ENCODE measurements around the gene ALS2.
"Not testable (repeated sequence)": the region's sequence is repeated elsewhere in the genome, so short reads cannot be mapped to it uniquely, and the experiment has no call there.

The ALS2 gene

GRCh38 chr2:201769666-201770373, 10.9 kb downstream of the ALS2 start:
- Histone ChIP-seq H3K27me3 (ENCODE audit: control insufficient read depth, insufficient read depth, low read length) (no peaks in the 10 kb centered on the region), H3K9ac (ENCODE audit: low read depth, low read length) (no peak overlapping the region), H3K4me1 (ENCODE audit: control insufficient read depth, insufficient read depth, low read length) (peaks cover 12% of the 10 kb centered on the region), H3K9me3 (replicated peaks; ENCODE audit: low read length) (no peaks in the 10 kb centered on the region), H3K4me3 (ENCODE audit: low read length) (no peak overlapping the region), H3K36me3 (ENCODE audit: insufficient read depth, low read length) (peaks cover 8% of the 10 kb centered on the region), H3K4me2 (ENCODE audit: low read length) (no peak overlapping the region)

- no peak overlapping the region for H3K4me3 ChIP-seq (ENCODE audit: low read length)
- peaks cover 7% of the 10 kb centered on the region for H3K4me1 ChIP-seq (ENCODE audit: control insufficient read depth, insufficient read depth, low read length)
- H3K9ac ChIP-seq (ENCODE audit: low read depth, low read length) = no peak overlapping the region
- no peaks in the 10 kb centered on the region for H3K9me3 ChIP-seq (replicated peaks; ENCODE audit: low read length)
- H3K4me2 ChIP-seq (ENCODE audit: low read length) = peak overlapping the region; percentile 2
- H3K36me3 ChIP-seq (ENCODE audit: insufficient read depth, low read length) = peaks cover 10% of the 10 kb centered on the region
- H3K27me3 ChIP-seq (ENCODE audit: control insufficient read depth, insufficient read depth, low read length) = no peaks in the 10 kb centered on the region
Measured at GRCh38 chr2:201768918-201769317, 11.8 kb downstream of the ALS2 start.

GRCh38 chr2:201765799-201766198, 14.9 kb downstream of the ALS2 start:
- Histone ChIP-seq H3K4me1 (ENCODE audit: control insufficient read depth, insufficient read depth, low read length) (peaks cover 7% of the 10 kb centered on the region), H3K36me3 (ENCODE audit: insufficient read depth, low read length) (peaks cover 27% of the 10 kb centered on the region), H3K9me3 (replicated peaks; ENCODE audit: low read length) (no peaks in the 10 kb centered on the region), H3K4me2 (ENCODE audit: low read length) (no peak overlapping the region), H3K4me3 (ENCODE audit: low read length) (no peak overlapping the region), H3K27me3 (ENCODE audit: control insufficient read depth, insufficient read depth, low read length) (no peaks in the 10 kb centered on the region), H3K9ac (ENCODE audit: low read depth, low read length) (no peak overlapping the region)

- not testable (repeated sequence) for H3K27me3 ChIP-seq (ENCODE audit: control insufficient read depth, insufficient read depth, low read length); H3K4me2 ChIP-seq (ENCODE audit: low read length); H3K4me3 ChIP-seq (ENCODE audit: low read length); H3K4me1 ChIP-seq (ENCODE audit: control insufficient read depth, insufficient read depth, low read length); H3K9ac ChIP-seq (ENCODE audit: low read depth, low read length); H3K9me3 ChIP-seq (replicated peaks; ENCODE audit: low read length)
- H3K36me3 ChIP-seq (ENCODE audit: insufficient read depth, low read length) = peaks cover 35% of the 10 kb centered on the region
Measured at GRCh38 chr2:201764469-201764868, 16.3 kb downstream of the ALS2 start.

GRCh38 chr2:201761101-201761500, 19.6 kb downstream of the ALS2 start:
- no peak overlapping the region for H3K4me3 ChIP-seq (ENCODE audit: low read length)
- H3K9ac ChIP-seq (ENCODE audit: low read depth, low read length) = no peak overlapping the region

GRCh38 chr2:201759567-201759966, 21.2 kb downstream of the ALS2 start:
- Histone ChIP-seq H3K4me3 (ENCODE audit: low read length) (no peak overlapping the region), H3K27me3 (ENCODE audit: control insufficient read depth, insufficient read depth, low read length) (no peaks in the 10 kb centered on the region), H3K9ac (ENCODE audit: low read depth, low read length) (no peak overlapping the region), H3K4me1 (ENCODE audit: control insufficient read depth, insufficient read depth, low read length) (no peaks in the 10 kb centered on the region), H3K36me3 (ENCODE audit: insufficient read depth, low read length) (peaks cover 38% of the 10 kb centered on the region), H3K9me3 (replicated peaks; ENCODE audit: low read length) (no peaks in the 10 kb centered on the region), H3K4me2 (ENCODE audit: low read length) (no peak overlapping the region)

More at GRCh38 chr2:201761101-201761500, 19.6 kb downstream of the ALS2 start:
- Histone ChIP-seq H3K27me3 (ENCODE audit: control insufficient read depth, insufficient read depth, low read length) (no peaks in the 10 kb centered on the region), H3K4me2 (ENCODE audit: low read length) (no peak overlapping the region), H3K4me1 (ENCODE audit: control insufficient read depth, insufficient read depth, low read length) (no peaks in the 10 kb centered on the region), H3K9me3 (replicated peaks; ENCODE audit: low read length) (no peaks in the 10 kb centered on the region), H3K36me3 (ENCODE audit: insufficient read depth, low read length) (peaks cover 48% of the 10 kb centered on the region)

GRCh38 chr2:201758873-201759272, 21.9 kb downstream of the ALS2 start:
- Histone ChIP-seq H3K36me3 (ENCODE audit: insufficient read depth, low read length) (peaks cover 37% of the 10 kb centered on the region), H3K27me3 (ENCODE audit: control insufficient read depth, insufficient read depth, low read length) (no peaks in the 10 kb centered on the region), H3K4me1 (ENCODE audit: control insufficient read depth, insufficient read depth, low read length) (no peaks in the 10 kb centered on the region), H3K4me2 (ENCODE audit: low read length) (no peak overlapping the region), H3K4me3 (ENCODE audit: low read length) (no peak overlapping the region), H3K9ac (ENCODE audit: low read depth, low read length) (no peak overlapping the region), H3K9me3 (replicated peaks; ENCODE audit: low read length) (no peaks in the 10 kb centered on the region)

- Histone ChIP-seq H3K4me2 (ENCODE audit: low read length) (no peak overlapping the region), H3K4me3 (ENCODE audit: low read length) (no peak overlapping the region), H3K9me3 (replicated peaks; ENCODE audit: low read length) (no peaks in the 10 kb centered on the region), H3K27me3 (ENCODE audit: control insufficient read depth, insufficient read depth, low read length) (no peaks in the 10 kb centered on the region), H3K36me3 (ENCODE audit: insufficient read depth, low read length) (peaks cover 37% of the 10 kb centered on the region), H3K4me1 (ENCODE audit: control insufficient read depth, insufficient read depth, low read length) (no peaks in the 10 kb centered on the region), H3K9ac (ENCODE audit: low read depth, low read length) (no peak overlapping the region)
Measured at GRCh38 chr2:201758234-201758633, 22.5 kb downstream of the ALS2 start.

- Histone ChIP-seq H3K4me3 (ENCODE audit: low read length) (no peak overlapping the region), H3K4me1 (ENCODE audit: control insufficient read depth, insufficient read depth, low read length) (no peaks in the 10 kb centered on the region), H3K4me2 (ENCODE audit: low read length) (no peak overlapping the region), H3K27me3 (ENCODE audit: control insufficient read depth, insufficient read depth, low read length) (no peaks in the 10 kb centered on the region), H3K9ac (ENCODE audit: low read depth, low read length) (no peak overlapping the region), H3K36me3 (ENCODE audit: insufficient read depth, low read length) (peaks cover 26% of the 10 kb centered on the region), H3K9me3 (replicated peaks; ENCODE audit: low read length) (no peaks in the 10 kb centered on the region)
Measured at GRCh38 chr2:201754717-201755415, 25.9 kb downstream of the ALS2 start.

GRCh38 chr2:201751566-201751965, 29.2 kb downstream of the ALS2 start:
- H3K36me3 ChIP-seq (ENCODE audit: insufficient read depth, low read length) = peaks cover 36% of the 10 kb centered on the region

GRCh38 chr2:201746551-201746950, 34.2 kb downstream of the ALS2 start:
- no peaks in the 10 kb centered on the region for H3K4me1 ChIP-seq (ENCODE audit: control insufficient read depth, insufficient read depth, low read length)
- H3K4me2 ChIP-seq (ENCODE audit: low read length) = no peak overlapping the region
- peaks cover 49% of the 10 kb centered on the region for H3K36me3 ChIP-seq (ENCODE audit: insufficient read depth, low read length)
- H3K27me3 ChIP-seq (ENCODE audit: control insufficient read depth, insufficient read depth, low read length) = no peaks in the 10 kb centered on the region
- no peak overlapping the region for H3K4me3 ChIP-seq (ENCODE audit: low read length)
- no peak overlapping the region for H3K9ac ChIP-seq (ENCODE audit: low read depth, low read length)
- no peaks in the 10 kb centered on the region for H3K9me3 ChIP-seq (replicated peaks; ENCODE audit: low read length)

More at GRCh38 chr2:201751566-201751965, 29.2 kb downstream of the ALS2 start:
- no peaks in the 10 kb centered on the region for H3K4me1 ChIP-seq (ENCODE audit: control insufficient read depth, insufficient read depth, low read length)
- no peak overlapping the region for H3K4me2 ChIP-seq (ENCODE audit: low read length)
- no peak overlapping the region for H3K9ac ChIP-seq (ENCODE audit: low read depth, low read length)
- no peaks in the 10 kb centered on the region for H3K27me3 ChIP-seq (ENCODE audit: control insufficient read depth, insufficient read depth, low read length)
- no peak overlapping the region for H3K4me3 ChIP-seq (ENCODE audit: low read length)
- H3K9me3 ChIP-seq (replicated peaks; ENCODE audit: low read length) = no peaks in the 10 kb centered on the region

- Histone ChIP-seq H3K4me1 (ENCODE audit: control insufficient read depth, insufficient read depth, low read length) (peaks cover 5% of the 10 kb centered on the region), H3K4me3 (ENCODE audit: low read length) (no peak overlapping the region), H3K9me3 (replicated peaks; ENCODE audit: low read length) (peaks cover 4% of the 10 kb centered on the region), H3K36me3 (ENCODE audit: insufficient read depth, low read length) (peaks cover 31% of the 10 kb centered on the region), H3K9ac (ENCODE audit: low read depth, low read length) (no peak overlapping the region), H3K27me3 (ENCODE audit: control insufficient read depth, insufficient read depth, low read length) (no peaks in the 10 kb centered on the region), H3K4me2 (ENCODE audit: low read length) (no peak overlapping the region)
Measured at GRCh38 chr2:201735486-201735885, 45.2 kb downstream of the ALS2 start.
